SK-N-MC (cell line): ENCODE results near the gene R3HDM2.

Experiments used
- EZH2 ChIP-seq: fragments of 200-600 bp; sonication (generic); IDR thresholded peaks from one replicate; pipeline ENCODE4 v1.6.1; 2017; ENCODE audit warnings: antibody characterized with exemption
- POLR2AphosphoS5 ChIP-seq: IDR thresholded peaks from 2 replicates; pipeline ENCODE4 v1.6.1; 2012; ENCODE audit warnings: mild to moderate bottlenecking, low read depth, low read length, borderline replicate concordance

GRCh38 chr12:57239587-57240065 lies 191.2 kb downstream of the R3HDM2 start:
- no peak for TF ChIP-seq EZH2
- TF ChIP-seq POLR2AphosphoS5 = no peak
